Ecto neural progenitor cell (in vitro differentiated cells): ENCODE data around the gene PNLIPRP1.

Source experiments
- DNase-seq: peaks from one replicate; pipeline ENCODE4 v3.0.0-alpha.2; 2018; ENCODE audit warnings: low spot score

PNLIPRP1 gene

DNA sequence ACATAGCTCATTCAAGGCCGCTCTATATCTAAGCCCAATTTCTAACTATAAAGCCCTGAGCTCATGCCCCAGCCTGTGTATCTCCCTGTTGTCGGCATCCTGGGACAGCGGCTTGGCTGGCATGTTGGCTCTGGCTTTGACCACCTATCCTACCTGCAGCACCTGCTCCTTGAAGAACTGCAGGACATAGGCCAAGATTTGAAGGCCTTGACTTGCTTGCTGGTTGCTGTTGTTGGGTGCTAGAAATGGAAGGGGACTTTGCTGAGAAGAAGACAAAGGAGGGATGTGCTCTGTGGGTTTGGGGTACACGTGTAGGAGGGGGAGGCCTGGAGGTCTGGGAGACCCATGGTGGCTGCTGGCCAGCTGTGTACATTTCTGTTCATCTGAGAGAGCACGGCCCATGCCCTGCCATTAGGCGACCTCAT lies 41.1 kb downstream of the PNLIPRP1 start:
- DNase-seq: no peak

DNA sequence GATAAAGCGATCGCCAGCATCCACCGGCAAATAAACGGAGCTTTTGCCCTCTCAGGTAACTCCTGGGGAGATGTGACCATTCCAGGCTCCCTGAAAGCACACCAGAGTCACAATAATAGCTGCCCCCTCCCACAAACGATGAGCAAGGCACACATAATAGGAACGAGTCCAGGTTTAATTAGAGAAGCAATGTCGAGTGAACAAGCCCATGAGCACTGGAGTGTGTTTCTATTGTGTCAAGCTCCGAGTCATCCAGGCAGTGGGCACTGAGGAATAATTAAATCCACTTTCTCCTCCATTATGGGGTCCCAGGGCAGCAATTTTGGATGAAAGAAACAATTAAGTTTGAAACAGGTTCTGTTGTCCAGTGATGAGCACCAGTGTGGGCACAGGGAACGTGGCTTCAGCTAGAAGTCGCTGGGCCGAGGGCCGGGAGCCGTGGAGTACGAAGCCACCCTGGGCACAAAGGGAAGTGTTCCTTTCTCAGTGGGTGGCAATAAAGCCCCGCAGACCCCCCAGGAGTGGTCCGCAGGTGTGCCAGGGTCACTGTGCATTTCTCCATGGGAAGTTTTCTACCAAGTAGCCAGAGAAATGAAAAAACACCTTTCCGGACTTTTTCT lies 41.9 kb downstream of the PNLIPRP1 start:
- no peak for DNase-seq

DNA sequence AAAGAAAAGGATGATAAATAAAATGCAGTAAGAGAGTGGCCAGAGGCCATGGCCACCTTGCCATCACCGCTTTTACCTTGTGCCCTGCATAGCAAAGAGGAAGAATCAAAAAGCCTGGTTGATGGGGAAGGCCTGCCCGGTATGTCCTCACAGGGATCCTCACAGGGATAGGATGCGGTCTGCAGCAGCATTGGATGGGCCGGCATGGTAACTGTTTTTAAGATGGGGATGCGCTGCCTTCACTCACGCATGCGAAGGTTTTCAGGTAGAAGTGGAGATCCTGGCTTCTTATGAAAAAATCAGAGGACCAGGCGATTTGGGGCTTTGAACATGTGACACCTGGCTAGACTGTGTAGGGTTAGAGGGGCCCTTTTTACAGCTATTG lies 42.4 kb downstream of the PNLIPRP1 start:
- DNase-seq: no peak

DNA sequence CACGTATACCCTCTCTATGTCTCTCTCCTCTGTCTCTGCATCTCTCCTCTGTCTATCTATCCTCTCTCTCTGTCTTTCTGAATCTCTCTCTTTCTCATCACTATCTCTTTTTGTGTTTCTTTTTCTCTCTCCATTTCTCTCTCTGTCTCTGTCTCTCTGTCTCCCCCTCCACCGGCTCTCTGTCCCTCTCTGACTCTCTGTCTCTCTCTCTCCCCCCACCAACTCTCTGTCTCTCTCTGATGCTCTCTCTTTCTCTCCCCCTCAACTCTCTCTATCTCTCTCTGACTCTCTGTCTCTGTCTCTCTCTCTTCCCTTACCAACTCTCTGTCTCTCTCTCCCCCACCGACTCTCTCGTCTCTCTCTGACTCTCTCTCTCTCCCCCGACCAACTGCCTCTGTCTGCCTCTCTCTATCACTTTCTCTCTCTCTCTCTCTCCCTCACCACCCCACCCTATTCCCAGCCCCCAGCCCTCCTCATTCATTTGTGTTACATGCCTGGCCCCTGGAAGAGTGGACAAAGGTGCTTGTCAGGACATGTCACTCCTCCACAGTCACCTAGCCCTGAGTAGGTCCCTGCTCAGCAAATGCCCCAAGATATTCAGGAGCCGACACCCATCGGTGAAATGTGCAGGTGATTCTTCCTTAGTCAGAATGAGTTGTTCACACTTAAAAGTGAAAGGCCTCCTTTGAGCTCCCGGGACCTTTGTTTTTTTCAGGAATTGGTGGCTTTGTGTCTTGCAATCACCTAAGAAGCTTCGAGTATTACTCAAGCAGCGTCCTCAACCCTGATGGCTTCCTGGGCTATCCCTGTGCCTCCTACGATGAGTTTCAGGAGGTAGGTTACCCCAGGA lies 43.6 kb downstream of the PNLIPRP1 start:
- DNase-seq: no peak

DNA sequence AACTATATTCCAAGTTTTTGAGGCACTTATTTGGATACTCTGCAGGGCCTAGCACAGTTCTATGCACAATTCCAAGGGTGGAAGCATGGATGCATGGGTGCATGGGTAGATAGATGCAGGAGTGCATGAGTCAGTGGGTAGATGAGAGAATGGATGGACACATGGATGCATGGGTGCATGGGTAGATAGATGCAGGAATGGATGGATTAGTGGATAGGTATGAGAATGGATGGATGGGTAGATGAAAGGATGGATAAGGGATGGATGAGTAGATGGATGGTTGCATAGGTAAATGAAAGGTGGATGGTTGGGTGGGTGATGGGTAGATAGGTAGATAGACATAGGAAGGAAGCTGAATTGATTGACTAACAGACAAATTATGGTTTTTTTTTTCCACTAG lies 45.6 kb downstream of the PNLIPRP1 start:
- DNase-seq: no peak

DNA sequence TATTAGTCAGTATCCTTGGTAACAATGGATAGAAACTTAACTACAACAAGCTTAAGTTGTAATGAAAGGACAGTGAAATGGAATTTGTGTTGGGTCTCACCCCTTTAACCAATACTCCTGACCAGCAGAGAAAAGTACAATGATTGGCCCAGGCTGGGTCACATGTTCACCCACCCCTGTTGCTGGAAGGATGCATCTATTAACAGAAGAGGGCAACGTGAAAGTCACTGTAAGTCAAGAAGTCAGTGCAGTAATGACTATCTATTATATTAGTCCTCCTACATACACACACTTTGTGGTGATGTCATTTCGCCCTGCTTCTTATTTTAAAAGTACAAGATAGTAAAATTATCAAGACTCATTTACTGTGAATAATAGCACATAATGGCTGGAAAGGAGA lies 46.2 kb downstream of the PNLIPRP1 start:
- no peak for DNase-seq

DNA sequence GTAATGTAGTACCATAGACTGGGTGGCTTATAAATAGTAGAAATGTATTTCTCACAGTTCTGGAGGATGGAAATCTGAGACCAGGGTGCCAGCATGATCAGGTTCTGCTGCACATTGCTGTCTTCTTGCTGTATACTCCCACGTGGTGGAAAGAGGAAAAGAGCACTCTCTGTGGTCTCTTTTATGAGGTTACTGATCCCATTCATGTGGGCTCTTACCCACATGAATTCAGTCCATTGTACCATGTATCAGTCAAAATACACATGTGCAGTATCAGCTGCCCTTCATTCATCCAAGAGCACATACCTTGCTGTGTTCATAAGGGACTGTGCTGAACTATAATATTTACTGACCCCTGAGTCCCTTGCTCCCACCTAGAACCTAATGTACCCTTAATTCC lies 47.1 kb downstream of the PNLIPRP1 start:
- DNase-seq: no peak

DNA sequence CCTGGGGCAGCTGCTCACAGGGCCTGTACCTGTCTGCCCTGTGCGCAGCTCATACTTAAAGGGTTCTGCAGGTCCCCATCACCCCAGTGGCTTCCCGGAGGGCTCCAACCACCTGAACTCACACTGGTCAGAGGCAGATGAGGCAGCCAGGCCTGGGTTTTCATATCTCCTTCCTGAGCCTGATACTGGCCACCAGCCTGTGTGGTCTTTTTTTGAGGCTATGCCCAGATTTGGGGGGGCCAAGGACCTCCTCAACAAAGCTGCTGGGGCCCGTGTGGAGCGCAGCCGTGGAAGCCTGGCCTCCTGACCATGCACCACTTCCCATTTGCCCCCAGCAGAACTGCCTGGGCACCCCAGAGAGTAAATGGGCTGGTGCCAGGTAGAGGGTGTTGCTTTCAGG lies 55.7 kb downstream of the PNLIPRP1 start:
- DNase-seq: no peak

DNA sequence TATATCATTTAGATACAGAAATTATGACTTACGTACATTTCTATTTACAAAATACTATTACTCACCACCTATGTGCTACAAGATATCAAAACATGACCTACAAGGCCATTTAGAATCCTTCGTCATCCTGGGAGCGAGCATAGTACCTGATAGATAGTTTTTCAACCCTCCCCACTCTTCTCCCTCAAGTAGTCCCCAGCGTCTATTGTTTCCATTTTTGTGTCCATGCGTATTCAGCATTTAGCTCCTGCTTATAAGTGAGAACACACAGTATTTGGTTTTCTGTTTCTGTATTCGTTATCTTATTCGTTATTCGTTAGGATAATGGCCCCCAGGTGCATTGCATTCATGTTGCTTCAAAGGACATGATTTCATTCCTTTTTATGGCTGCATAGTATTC lies 58.1 kb downstream of the PNLIPRP1 start:
- no peak for DNase-seq

DNA sequence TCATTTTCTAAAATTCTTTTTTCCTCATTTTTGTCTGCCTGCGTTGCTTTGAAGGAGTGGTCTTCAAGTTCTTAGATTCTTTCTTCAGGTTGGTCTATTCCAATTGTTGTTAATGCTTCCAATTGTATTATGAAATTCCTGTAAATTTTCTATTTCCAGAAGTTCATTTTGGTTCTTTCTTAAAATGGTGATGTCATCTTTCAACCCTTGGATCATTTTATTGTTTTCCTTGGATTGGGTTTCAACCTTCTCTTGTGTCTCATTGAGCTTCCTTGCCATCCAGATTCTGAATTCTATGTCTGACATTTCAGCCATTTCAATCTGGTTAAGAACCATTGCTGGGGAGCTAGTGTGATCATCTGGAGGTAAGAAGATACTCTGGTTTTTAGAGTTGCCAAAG lies 63.1 kb downstream of the PNLIPRP1 start:
- no peak for DNase-seq

DNA sequence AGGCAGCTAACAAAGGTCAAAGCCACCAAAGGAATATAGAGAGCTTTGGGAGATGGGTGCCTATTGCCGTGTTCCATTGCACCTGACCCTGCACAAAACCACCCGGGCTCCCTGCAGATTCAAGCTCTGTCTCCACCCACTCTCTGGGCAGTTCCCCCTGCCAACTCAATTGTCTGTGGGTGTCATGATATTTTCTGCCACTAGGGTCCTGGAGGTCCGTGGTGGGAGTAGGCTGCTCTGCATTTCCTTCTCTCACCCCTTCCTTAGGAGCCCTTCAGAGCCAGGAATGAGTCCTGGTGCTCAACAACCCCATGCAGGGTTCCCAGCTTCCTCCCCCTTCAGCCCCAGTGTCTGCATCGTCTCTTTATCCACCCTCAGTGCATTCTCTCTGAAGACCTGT lies 64.1 kb downstream of the PNLIPRP1 start:
- DNase-seq: no peak

DNA sequence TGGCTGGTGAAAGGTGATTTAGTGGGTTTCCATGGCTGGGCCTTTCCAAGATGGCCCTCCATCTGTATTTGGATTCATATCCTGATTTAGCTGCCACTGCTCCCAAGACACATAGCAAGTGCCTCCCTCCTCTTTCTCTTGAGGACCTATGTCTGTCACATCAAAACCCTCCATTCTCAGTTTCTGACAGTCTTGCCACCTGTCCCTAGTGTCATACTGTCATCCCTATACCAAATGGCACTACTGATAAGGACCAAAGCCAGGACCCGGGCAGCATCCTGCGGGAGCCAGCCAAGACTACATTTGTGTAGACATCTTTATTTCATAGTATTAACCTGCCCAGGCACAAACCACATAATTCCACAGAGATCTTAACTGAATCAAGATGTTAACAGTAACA lies 64.8 kb downstream of the PNLIPRP1 start:
- DNase-seq: no peak

DNA sequence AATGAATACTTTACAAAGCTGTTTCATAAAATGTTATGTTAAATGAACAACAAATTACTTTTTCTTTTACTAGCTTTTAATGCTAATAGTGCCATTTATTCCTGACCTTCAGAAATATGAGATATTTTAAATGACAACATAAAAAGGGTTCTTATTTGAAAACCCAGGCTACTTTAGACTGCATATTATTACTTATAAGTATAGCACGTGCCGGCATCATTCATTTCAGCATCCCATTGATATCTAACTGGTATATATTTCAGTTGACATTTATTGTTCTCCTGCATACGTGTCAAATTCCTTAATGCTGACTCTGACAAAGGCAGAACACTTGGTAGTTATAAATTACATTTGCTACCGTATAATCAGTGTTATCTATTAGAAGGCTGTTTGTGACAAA lies 65.3 kb downstream of the PNLIPRP1 start:
- DNase-seq: no peak

DNA sequence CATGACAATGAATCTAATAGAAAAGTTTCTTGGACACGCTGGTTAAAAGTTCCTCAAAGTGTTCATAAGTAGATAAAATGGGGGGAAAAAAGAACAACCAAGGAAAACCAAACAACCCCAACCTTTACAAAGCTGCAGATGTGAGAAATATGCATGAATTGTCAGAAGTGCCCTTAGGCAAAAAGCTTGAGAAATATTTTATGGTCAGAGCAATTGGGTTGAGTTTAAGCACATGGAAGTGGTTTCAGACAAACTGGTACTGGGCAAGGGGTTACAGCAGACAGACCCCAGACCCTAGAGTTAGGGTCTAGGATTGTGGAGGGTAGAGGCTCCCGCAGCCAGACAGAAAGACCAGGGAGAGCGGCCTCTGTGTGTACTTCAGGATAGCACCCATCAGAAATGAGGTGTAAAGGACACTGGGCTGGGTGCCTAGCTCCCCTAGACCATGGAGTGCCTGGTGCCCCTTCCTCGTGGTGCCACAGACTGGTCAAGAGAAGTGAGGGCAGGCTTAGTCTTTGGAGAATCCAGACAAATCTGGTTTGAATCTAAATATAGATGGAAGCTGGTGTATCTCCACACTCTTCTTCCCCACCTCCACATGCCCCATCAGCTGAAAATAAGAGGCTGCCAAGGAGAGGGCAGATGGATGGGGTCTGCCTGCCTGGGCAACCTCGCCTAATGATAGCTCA lies 67.2 kb downstream of the PNLIPRP1 start:
- no peak for DNase-seq
